ENCODE measurements around the gene ACP3.

The ACP3 gene

DNA sequence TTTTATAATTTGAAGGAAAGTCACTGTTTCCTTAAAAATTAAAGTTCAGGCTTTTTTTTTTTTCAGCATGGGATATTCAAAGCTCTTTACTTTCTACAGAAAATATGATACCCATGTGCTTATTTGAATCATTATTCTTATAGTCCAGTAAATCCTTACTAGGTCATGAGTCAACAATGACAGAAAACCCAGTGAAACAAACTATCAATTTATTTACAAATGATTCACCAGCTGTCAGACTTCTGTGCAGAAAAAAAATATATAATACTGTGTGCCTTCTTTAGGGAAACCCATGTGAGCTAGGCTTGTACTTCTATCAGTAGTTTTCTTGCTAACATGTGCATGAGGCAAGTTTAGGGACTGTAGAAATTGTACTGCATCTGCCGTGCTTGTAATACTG, 1.2 kb downstream of the ACP3 start:
- no peak for DNase-seq

DNA sequence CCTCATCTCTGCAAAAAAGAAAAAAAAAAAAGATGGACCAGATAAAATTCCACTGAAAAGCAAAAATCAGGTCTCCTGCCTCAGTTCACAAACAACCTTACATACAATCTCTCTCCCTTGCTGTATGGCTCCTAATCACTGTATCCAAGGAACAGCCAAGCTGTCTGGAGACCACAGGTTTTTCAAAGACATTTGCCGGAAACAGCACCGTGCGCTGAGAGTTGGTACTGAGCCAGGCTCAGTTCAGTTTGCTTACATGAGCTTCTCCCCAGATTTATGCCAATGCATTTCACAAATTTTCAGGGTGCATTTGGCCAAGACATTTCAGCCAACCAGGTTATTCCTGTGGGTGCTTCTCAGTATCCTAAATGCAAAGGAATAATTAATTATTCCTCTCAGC, 4.1 kb downstream of the ACP3 start:
- no peak for DNase-seq

DNA sequence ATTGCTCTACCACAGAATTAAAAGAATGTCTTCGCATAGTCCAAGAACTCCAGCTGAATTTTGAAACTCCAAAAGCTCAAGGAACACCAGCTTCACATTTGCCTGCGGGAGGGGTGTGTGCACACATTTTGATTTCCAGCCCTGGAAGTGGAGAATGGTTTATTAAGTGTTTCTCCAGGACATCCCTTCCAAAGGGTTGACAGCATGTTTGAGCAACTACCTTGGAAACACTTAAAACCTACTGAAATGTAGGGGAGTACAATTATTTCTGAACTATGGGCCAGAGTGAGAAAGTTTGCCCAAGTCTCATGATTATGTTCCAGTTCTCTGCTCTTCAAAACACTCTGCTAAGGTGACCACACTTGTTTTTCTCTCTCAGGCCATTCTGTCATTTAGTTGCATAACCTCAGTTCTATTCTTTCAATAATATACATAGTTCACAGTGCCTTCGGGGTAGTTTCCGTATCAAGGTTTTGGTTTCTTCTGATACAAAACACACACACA, 7.9 kb downstream of the ACP3 start:
- DNase-seq = no peak

DNA sequence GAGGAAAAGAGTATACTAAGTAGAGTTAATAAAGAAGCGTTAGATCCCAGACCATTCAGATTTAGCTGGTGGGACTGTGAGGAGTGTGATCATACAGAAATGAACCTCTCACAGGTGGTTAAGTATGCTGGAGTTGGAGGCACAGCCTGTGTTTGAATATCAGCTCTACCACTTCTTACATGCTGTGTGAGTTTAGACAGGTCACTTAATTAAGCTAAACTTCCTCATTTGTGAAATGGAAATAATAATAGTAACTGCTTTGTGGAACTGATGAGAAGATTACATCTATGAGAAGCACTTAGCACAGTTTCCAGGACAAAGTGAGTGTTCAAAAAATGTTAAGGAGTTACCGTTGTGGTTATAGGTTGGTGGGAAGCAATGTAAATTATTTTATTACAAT, 8.4 kb downstream of the ACP3 start:
- DNase-seq = no peak

DNA sequence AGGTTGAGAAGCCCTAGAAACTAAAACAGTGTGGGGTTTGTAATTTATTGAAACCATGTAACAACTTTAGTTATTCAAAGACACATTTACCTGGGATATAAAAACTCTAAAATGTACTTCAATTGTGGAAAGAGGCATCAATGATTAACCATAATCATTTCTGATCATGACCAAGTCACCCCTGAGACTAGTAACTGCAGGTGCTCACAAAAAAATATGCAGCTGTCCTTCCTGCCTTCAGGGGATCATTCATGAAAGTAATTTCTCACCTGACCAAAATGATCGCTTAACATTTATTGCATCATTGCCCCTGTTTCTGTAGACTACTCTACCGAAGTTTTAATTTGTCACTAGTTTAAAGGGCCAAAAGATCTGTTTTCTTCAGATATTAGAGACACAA, 9.0 kb downstream of the ACP3 start:
- DNase-seq = no peak

DNA sequence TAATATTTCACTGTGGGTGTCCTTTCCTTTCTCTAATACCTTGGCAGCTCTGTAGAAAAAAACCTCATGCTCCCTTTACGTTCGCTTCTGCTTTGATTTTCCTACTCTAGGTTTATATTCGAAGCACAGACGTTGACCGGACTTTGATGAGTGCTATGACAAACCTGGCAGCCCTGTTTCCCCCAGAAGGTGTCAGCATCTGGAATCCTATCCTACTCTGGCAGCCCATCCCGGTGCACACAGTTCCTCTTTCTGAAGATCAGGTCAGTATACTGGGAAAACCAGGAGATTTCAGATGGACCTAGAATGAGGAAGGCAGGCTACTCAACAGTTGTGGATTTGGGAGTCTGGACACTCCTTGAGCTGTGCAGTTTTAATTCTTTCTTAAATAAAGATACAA, 14.9 kb downstream of the ACP3 start:
- DNase-seq = no peak

DNA sequence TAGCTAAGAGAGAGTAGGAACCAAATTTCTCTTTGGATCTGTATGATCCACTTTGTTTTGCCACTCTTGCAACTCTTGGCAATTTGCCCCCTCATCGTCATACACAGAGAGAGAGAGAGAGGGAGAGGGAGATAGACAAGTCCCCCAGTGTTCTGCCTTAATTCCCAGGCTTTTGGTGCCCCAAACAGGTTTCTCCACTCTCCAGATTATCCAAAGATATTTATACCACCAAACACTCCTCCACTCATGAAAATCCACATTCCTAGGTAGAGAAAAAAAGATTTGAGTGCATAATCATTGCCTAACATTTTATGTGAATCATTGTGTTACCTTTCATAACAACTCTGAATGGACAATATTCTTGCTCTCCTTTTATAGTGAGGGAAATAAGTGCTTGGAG, 15.3 kb downstream of the ACP3 start:
- no peak for DNase-seq

DNA sequence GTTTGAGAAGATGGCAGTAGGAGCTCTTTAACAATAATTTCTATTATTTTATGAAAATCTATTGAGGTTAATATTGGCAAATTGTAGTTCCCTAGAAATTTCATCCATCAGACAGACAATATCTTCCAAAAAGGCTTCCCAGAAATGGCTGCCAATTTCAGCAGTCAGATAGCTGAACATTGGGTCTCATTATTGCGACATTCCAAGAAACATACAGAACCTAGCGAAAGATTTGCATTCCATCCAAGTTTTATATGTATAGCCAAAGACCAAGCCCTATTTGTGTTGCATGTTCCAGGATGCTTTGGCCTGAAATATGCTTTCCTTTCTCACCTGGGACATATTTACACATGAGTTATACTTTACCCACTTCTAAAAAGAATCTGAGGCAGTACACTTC, 24.5 kb downstream of the ACP3 start:
- no peak for DNase-seq

DNA sequence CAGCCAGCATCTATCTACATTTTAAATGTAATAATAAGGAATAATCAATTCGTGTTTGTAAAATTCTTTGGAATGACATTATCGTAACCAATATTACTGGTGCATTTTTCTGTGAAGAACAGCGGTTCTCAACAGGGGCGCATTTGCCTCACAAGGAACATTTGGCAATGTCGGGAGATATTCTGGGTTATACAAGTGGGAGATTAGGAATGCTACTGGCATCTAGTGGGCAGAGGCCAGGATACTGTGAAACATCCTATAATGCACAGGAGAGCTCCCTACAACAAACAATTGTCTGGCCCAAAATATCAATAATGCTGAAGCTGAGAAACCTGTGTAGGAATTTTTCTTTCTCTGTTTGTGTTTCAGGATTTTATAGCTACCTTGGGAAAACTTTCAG, 25.0 kb downstream of the ACP3 start:
- no peak for DNase-seq

DNA sequence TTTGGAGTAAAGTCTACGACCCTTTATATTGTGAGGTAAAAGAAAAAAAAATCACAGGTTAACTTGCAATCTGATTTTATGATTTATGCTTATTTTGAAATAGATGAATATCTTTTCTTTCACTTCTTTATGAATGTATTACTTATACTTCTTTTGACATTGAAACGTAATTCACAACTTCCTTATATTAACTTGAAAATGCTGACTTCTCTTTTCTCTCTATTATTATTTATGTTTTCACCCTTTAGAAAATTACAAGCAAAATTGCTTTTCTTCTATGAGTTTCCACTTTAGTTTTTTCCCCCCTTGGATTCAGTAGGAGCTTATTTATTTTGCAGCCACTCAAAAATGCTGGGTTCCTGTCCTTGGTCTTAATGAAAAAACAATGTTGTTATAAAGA, 25.4 kb downstream of the ACP3 start:
- no peak for DNase-seq

DNA sequence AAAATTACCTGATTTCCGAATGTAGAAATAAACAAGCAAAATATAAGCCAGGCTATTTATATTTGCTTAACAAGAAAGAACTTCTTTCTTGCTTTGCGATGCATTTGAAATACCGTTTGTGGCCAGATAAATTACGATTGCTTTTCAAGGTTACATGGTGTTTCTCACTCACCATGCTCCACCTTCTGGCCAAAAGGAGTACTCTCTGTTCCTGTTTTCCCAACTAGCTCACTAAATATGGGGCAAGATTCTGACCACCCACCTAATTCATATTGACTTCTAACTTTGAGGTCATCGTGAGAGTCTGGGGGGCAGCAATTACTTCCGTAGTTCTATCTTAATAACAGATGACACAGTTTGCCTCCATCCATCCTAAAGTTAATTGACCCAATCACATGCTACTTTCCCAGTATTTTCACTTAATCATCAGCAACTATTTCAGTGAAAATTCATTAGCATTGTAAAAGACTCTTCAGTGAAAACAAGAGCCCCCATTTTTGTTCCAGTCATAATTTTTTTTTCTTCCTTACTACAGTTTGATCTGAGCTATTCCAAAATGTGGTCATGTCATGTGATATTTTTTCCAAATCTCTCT, 25.9 kb downstream of the ACP3 start:
- peak; percentile 15 for DNase-seq

DNA sequence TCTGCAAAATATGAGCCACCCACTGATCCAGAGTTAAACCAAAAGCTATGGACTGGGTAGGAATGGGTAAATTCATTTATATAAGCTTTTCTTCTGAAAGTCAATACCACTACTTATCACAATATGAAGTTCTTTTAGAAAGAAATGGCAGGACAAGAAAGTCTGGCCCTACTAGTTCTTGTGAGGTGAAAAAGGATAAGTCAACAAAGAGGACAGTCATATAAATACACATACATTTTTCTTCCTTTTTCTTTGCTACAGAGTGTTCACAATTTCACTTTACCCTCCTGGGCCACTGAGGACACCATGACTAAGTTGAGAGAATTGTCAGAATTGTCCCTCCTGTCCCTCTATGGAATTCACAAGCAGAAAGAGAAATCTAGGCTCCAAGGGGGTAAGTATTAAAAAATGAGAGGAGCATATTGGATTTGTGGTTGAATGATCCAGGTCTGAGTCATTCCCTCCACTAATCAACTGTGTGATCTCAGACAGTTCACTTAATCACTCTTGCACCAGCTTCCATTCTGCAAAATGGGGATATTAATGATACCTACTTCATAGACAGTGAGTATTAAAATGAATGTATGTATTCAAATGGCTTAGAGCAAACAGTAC, 27.6 kb downstream of the ACP3 start:
- DNase-seq = no peak

DNA sequence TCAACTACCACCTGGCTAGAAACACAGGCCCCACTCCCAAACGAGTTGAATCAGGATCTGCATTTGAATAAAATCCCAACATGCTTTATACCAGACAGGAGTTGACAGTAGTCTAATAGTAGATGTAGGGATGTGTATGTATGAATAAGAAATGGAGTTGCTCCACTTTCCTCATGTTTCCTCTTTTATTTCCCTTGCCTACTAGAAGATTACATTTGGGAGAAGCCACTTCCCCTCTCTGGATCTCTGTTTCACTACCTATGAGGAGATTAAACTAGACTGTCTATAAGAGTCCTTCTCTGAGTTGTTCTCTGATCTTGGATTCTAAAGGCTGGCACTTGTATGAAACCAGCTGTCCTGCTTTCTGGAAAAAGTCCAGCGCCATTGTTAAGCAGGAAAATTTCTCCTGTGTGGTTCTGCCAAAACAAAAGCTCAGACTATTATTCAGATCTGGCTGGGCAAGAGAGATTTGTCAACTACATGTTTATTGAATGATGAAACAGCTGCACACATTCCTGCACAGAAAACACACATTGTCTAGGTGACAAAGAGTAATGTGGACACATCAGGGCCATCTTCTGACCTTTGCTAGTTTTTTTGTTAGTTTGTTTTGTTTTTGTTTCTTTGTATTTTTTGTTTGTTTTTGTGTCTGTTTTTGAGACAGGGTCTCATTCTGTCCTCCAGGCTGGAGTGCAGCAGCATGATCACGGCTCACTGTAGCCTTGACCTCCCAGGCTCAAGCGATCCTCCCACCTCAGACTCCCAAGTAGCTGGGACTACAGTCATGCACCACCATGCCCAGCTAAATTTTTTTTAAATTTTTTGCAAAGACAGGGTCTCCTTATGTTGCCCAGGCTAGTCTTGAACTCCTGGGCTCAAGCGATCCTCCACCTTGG, 29.9 kb downstream of the ACP3 start:
- DNase-seq = no peak

DNA sequence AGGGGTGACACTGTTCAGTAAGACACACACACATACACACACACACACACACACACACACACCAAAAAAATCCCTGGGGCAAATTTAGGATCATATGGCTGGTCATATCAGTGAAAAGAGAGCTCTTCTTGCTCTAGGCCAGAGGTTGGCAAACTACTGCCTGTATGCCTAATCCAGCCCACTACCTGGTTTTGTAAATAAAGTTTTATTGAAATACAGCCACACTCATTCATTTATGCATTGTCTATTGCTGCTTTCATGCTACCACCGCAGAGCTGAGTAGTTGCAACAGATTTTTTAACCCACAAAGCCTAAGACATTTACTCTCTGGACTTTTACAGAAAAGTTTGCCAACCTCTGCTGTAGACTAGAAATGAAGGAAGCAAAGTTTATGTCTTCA, 30.6 kb downstream of the ACP3 start:
- no peak for DNase-seq

DNA sequence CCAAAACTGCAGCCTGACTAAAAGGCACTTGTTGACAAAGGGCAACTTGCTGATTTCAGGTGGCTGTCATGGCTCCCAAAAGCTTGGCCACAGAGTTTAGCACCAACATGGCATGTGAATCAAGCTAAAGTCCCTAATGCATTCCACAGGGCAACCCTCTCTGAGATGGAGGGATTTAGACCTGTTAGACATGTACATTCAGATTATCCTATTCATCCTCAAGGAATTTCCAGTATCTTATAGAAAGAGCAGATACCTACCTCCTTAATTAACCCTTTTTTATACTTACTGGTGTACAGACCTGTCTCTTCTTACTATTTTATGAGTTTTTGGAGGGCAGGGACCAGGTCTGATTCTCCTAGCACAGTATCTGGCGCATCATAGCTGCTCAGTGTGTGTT, 31.3 kb downstream of the ACP3 start:
- DNase-seq = no peak

DNA sequence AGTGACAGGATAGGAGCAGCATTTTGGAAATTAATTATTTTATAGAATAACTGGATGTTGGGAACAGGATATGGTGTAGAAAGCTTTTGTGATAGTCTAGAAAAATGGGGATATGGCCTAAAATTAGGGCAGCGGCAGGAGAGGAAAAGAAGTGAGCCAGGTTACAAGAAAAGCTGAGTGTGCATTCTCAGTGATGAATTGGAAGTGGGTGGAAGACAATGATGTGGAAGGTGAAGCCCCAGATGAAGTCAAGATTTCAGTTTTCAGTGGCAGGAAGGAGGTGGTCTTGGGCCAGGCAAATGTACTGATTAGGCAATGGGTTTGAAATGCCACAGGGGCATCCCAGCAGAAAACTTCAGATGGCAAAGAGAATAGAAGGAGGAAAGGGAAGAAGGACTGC, 33.6 kb downstream of the ACP3 start:
- no peak for DNase-seq

DNA sequence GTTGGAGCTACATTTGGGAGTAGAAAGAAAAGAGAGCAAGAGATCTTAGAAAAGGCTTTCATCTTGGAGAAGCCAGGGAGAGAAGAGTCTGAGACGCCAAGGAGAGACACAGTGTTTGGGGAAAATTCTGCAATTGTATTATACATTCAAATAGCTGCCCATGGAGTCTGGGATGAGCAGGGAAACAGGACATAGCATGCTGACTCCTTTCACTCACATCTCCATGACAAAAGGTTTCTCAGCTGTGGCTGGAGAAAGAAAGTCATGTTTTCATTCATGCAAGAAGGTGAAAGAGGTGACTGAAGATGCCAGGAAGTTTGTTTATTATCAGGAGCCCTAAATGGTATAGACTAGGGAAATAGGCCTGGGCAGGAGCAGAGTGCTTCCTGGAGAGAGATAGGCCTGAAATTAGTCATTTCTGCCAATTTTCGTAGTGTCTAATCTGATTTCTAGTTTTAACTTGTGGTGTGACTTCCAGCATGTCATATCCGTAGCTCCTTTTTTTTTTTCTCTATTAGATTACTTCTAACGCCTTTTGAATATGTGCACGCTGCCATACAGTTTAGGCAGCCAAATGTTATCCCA, 34.1 kb downstream of the ACP3 start:
- no peak for DNase-seq

DNA sequence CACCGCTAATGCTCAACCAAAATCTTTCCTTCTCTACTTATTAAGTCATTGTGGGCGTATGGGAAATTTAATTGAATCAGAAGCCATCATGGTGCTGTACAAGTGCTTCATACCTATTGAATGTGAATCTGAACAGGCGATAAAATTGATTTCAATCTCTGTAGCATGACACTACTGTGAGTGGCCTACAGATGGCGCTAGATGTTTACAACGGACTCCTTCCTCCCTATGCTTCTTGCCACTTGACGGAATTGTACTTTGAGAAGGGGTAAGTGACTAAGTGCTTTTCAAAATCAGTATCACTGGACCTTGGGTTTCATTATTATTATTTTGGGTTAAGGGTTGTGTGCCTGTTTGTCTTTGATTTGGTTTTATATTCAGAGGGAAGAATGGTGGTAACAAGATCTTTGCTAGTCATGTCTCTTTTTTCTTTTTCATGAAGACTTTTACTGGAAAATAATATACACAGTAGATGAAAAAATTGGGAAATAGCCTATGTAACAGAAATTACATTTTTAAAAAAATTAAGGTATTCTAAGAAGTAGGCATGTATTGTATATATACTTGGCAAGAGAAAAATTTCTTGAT, 35.4 kb downstream of the ACP3 start:
- peak; percentile 25 for DNase-seq

DNA sequence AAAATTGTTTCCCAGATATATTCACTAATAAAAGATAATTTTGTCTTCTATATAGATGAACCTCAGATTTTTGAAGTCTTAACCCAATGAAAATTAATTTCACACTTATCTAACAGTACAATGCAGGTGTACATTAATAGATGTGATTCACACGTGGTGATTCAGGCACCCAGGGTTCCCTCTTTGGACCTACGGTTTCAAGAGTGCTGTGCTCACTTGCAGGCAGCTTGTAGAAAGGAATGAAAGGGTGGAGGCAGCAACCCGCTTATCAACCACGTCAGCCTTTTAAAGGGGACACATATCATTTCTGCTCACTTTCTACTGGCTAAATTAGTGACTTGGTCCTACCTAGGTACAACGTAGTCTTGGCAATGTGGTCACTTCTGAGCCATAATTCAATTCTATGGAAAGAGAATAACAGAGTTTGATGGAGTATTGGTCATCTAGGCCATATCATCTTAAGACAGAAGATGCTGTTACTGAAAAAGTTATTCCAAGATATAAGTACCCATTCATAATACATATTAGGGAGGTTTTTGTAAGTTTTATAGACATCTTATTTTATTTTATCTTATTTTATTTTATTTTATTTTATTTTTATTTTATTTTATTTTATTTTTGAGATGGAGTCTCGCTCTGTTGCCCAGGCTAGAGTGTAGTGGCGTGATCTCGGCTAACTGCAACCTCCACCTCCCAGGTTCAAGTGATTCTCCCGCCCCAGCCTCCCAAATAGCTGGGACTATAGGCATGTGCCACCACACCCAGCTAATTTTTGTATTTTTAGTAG, 37.9 kb downstream of the ACP3 start:
- DNase-seq = no peak

DNA sequence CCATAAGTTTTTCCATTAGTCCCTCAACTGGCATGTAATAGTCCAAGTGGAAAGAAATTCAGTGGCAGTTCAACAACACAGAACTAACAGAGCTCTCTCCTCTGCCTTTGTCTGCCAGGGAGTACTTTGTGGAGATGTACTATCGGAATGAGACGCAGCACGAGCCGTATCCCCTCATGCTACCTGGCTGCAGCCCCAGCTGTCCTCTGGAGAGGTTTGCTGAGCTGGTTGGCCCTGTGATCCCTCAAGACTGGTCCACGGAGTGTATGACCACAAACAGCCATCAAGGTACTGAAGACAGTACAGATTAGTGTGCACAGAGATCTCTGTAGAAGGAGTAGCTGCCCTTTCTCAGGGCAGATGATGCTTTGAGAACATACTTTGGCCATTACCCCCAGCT, 39.4 kb downstream of the ACP3 start:
- no peak for DNase-seq

DNA sequence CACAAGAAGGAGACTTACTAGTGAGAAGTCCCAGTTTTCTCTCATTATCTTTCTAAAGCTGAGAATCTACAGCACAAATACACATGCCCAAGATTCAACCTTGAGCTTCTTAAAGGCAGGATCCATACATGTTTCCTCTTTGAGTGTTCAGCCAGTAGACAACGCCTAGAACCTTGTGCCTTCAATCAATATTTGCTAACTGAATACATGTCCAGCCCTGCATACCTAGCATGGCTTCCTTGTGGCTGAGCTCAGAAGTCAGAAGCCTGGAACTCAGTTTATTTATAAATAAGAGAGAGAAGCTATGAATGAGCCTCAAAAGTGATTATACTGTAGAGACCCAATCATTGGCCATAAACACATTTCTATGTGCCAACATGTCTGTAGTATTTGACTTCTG, 43.5 kb downstream of the ACP3 start:
- DNase-seq = no peak

DNA sequence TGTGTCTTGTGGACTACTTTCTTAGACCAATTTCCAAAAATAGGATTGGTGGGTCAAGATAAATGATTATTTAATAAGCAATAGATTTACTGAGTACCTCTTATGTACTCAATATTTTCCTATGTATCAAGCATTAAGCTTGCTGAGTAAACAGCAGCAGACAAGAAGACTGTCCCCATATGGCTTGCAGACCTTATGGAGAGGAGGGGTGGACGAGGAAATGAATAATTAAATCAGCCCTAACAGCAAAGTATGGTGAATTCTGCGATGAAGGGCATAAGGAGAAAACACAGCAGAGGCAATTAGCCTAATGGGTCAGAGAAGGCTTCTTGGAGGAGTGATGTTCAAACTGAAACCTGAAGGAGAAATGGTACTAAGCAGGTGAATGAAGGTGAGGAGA, 45.1 kb downstream of the ACP3 start:
- DNase-seq = no peak

DNA sequence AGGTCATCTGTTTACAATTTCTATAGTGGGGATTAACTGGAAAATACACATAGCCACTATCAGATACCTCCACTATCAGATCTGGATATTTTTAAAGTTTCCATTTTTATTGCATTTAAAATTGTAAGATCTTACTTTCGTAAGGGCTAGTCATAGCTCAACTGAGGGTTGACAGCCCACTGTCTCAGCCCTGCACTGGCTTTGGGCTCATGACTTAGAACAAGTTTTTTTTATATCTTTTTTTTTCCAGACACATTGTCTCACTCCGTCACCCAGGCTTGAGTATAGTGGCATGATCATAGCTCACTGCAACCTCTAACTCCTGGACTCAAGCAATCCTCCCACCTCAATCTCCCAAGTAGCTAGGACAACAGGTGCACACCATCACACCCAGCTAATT, 51.3 kb downstream of the ACP3 start:
- no peak for DNase-seq
